Subcutaneous abdominal adipose tissue (tissue), 5 donors: ENCODE data around the gene PLPP4.

Experiments
- H3K27ac ChIP-seq: one replicate; pipeline ENCODE4 v1.7.0; 2013; ENCODE audit warnings: low read depth, mild to moderate bottlenecking, inconsistent platforms, low read length, moderate library complexity
- H3K27me3 ChIP-seq, 5 donors: one replicate each; pipeline ENCODE4 v1.7.0; 2013; ENCODE audit warnings: low read length in 5 of 5, inconsistent platforms in 1 of 5; ENCODE audit not compliant: control insufficient read depth in 5 of 5, insufficient read depth in 4 of 5
- H3K36me3 ChIP-seq, 5 donors: one replicate each; pipeline ENCODE4 v1.7.0; 2013; ENCODE audit warnings: low read length in 5 of 5; ENCODE audit not compliant: control insufficient read depth in 5 of 5, insufficient read depth in 5 of 5
- H3K4me1 ChIP-seq, 5 donors: one replicate each; pipeline ENCODE4 v1.7.0; 2013; ENCODE audit warnings: low read length in 5 of 5, mild to moderate bottlenecking in 3 of 5, moderate library complexity in 1 of 5; ENCODE audit not compliant: control insufficient read depth in 5 of 5, insufficient read depth in 5 of 5
- H3K4me3 ChIP-seq, 5 donors: one replicate each; pipeline ENCODE4 v1.7.0; 2013; ENCODE audit warnings: low read length in 5 of 5, low read depth in 1 of 5
- H3K9ac ChIP-seq, 5 donors: one replicate each; pipeline ENCODE4 v1.7.0; 2013; ENCODE audit warnings: low read length in 5 of 5, mild to moderate bottlenecking in 4 of 5, moderate library complexity in 3 of 5
- H3K9me3 ChIP-seq, 5 donors: one replicate each; pipeline ENCODE4 v1.7.0; 2013; ENCODE audit warnings: low read length in 5 of 5; ENCODE audit not compliant: control insufficient read depth in 5 of 5
- donor health status: healthy.
- donor health status: healthy.
- donor health status: healthy.
- donor health status: healthy.
- donor health status: healthy.

PLPP4 gene

DNA sequence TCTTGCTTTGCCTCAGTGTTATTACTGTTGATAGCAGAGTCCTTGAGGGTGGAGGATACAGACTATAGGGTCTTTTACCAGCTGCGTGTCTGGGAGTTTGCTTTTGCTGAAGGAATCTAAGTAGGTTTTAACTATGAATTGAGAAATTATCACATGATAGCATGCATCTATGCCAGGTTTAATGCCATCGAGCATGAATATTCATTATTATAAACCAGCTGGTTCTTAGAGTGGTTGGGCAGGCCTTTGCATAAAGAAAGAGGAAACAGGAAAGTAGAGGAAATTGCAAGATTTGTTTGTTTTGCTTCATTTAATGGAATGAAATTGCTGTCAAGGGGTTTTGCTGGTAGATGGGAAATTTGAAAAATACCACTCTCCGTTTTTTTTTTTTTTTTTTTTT lies 70.7 kb downstream of the PLPP4 start:
- Histone ChIP-seq H3K4me3 (no peak overlapping the region), H3K27ac (no peak overlapping the region), H3K9me3 (no peaks in the 10 kb centered on the region), H3K36me3 (no peaks in the 10 kb centered on the region), H3K4me1 (no peaks in the 10 kb centered on the region), H3K27me3 (no peaks in the 10 kb centered on the region), H3K9ac (no peak overlapping the region)

- Histone ChIP-seq H3K4me3 (no peak overlapping the region), H3K27me3 (no peaks in the 10 kb centered on the region), H3K4me1 (no peaks in the 10 kb centered on the region), H3K27ac (no peak overlapping the region), H3K9ac (no peak overlapping the region), H3K36me3 (no peaks in the 10 kb centered on the region), H3K9me3 (no peaks in the 10 kb centered on the region)
These were observed 73.7 kb downstream of the PLPP4 start for GRCh38 chr10:120530699-120531098.

DNA sequence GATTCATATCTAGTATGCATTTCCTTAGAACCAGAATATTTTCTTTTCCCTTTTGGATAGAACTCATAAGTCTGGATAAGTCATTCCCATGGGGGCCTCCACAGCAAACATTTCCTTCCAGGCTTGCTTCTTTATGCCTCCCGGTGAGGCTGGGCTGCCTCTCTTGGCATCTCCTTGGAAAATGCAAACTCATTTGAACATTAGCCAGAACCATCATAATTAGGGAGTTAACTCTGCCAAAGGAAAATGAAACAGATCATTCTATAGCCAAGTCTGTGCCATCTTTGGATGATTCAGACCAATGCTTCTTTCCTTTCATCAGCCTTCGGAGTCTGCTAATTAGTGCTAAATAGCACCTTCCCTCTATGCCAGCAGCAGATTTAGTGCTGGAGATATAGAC lies 81.1 kb downstream of the PLPP4 start:
- Histone ChIP-seq H3K4me1 (no peaks in the 10 kb centered on the region), H3K36me3 (no peaks in the 10 kb centered on the region), H3K27me3 (no peaks in the 10 kb centered on the region), H3K27ac (no peak overlapping the region), H3K9me3 (no peaks in the 10 kb centered on the region), H3K9ac (no peak overlapping the region), H3K4me3 (no peak overlapping the region)

GRCh38 chr10:120539076-120539475 lies 82.0 kb downstream of the PLPP4 start:
- no peaks in the 10 kb centered on the region for H3K9me3 ChIP-seq
- no peak overlapping the region for H3K27ac ChIP-seq
- H3K36me3 ChIP-seq = no peaks in the 10 kb centered on the region
- H3K27me3 ChIP-seq = no peaks in the 10 kb centered on the region
- H3K4me1 ChIP-seq = no peaks in the 10 kb centered on the region
- no peak overlapping the region for H3K9ac ChIP-seq
- no peak overlapping the region for H3K4me3 ChIP-seq

DNA sequence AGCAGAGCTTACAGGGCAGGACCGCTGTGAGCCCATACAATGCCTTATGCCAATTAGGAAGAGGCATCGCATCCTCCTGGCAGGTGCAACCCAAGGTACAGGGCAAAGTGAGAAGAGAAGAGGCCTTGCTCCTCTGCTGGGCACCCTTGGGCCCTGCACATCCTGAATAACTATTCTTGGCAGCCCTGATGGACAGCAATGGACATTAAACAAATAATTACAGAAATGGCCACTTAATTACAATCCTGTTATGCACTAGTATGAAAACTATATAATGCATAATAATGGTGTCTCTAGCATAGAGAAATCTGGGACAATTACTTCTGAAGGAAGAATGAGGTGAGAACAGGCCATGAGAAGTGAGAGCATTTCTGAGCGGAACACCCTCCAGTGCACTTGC lies 83.5 kb downstream of the PLPP4 start:
- no peaks in the 10 kb centered on the region for H3K36me3 ChIP-seq
- H3K4me3 ChIP-seq = no peak overlapping the region
- no peaks in the 10 kb centered on the region for H3K4me1 ChIP-seq
- H3K9ac ChIP-seq = no peak overlapping the region
- no peaks in the 10 kb centered on the region for H3K9me3 ChIP-seq
- no peak overlapping the region for H3K27ac ChIP-seq
- no peaks in the 10 kb centered on the region for H3K27me3 ChIP-seq

GRCh38 chr10:120541984-120542383 lies 85.0 kb downstream of the PLPP4 start:
- Histone ChIP-seq H3K36me3 (no peaks in the 10 kb centered on the region), H3K27ac (no peak overlapping the region), H3K27me3 (no peaks in the 10 kb centered on the region), H3K4me3 (no peak overlapping the region), H3K4me1 (no peaks in the 10 kb centered on the region), H3K9ac (no peak overlapping the region), H3K9me3 (no peaks in the 10 kb centered on the region)

GRCh38 chr10:120542591-120542990 lies 85.6 kb downstream of the PLPP4 start:
- Histone ChIP-seq H3K27me3 (no peaks in the 10 kb centered on the region), H3K9me3 (no peaks in the 10 kb centered on the region), H3K4me1 (no peaks in the 10 kb centered on the region), H3K36me3 (no peaks in the 10 kb centered on the region), H3K9ac (no peak overlapping the region), H3K27ac (no peak overlapping the region), H3K4me3 (no peak overlapping the region)

GRCh38 chr10:120543291-120543690 lies 86.3 kb downstream of the PLPP4 start:
- Histone ChIP-seq H3K27me3 (no peaks in the 10 kb centered on the region), H3K27ac (no peak overlapping the region), H3K9ac (no peak overlapping the region), H3K4me1 (no peaks in the 10 kb centered on the region), H3K4me3 (no peak overlapping the region), H3K36me3 (no peaks in the 10 kb centered on the region), H3K9me3 (peaks cover 0 to 3% (median 2%) of the 10 kb centered on the region in 5 donors)

- H3K27me3 ChIP-seq = no peaks in the 10 kb centered on the region
- H3K4me3 ChIP-seq = no peak overlapping the region
- H3K9ac ChIP-seq = no peak overlapping the region
- H3K9me3 ChIP-seq = peaks cover 1 to 12% (median 9%) of the 10 kb centered on the region in 5 donors
- no peaks in the 10 kb centered on the region for H3K36me3 ChIP-seq
- no peak overlapping the region for H3K27ac ChIP-seq
- H3K4me1 ChIP-seq = no peaks in the 10 kb centered on the region
These were observed 91.2 kb downstream of the PLPP4 start for GRCh38 chr10:120548210-120548609.

- no peak overlapping the region for H3K27ac ChIP-seq
- no peaks in the 10 kb centered on the region for H3K4me1 ChIP-seq
- H3K9ac ChIP-seq = no peak overlapping the region
- no peak overlapping the region for H3K4me3 ChIP-seq
- H3K36me3 ChIP-seq = no peaks in the 10 kb centered on the region
- H3K9me3 ChIP-seq = peaks cover 5 to 26% (median 25%) of the 10 kb centered on the region in 5 donors
- no peaks in the 10 kb centered on the region for H3K27me3 ChIP-seq
These were observed 95.2 kb downstream of the PLPP4 start for GRCh38 chr10:120552262-120552661.

DNA sequence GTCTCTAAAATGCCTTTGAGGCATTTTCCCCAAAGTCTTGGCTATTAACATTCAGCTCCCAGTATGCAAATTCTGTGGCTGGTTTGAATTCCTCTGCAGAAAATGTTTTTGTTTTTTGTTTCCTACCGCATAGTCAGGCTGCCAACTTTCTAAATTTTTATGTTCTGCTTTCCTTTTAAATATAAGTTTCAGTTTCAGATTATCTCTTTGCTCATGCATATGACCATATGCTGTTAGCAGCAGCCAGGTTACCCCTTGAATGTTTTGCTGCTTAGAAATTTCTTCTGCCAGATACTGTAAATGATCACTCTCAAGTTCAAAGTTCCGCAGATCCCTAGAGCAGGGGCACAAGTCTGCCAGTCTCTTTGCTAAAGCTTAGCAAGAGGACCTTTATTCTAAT lies 96.9 kb downstream of the PLPP4 start:
- Histone ChIP-seq H3K9ac (no peak overlapping the region), H3K27ac (no peak overlapping the region), H3K9me3 (peaks cover 5 to 23% (median 20%) of the 10 kb centered on the region in 5 donors), H3K4me1 (no peaks in the 10 kb centered on the region), H3K4me3 (no peak overlapping the region), H3K27me3 (no peaks in the 10 kb centered on the region), H3K36me3 (no peaks in the 10 kb centered on the region)
